ENCODE measurements around the gene BMI1.

Gene BMI1

GRCh38 chr10:22319980-22320558, 830 bp upstream of the BMI1 start:
- no peak for FAIRE-seq

GRCh38 chr10:22321156-22321923, 441 bp downstream of the BMI1 start:
- FAIRE-seq, result no peak

DNA sequence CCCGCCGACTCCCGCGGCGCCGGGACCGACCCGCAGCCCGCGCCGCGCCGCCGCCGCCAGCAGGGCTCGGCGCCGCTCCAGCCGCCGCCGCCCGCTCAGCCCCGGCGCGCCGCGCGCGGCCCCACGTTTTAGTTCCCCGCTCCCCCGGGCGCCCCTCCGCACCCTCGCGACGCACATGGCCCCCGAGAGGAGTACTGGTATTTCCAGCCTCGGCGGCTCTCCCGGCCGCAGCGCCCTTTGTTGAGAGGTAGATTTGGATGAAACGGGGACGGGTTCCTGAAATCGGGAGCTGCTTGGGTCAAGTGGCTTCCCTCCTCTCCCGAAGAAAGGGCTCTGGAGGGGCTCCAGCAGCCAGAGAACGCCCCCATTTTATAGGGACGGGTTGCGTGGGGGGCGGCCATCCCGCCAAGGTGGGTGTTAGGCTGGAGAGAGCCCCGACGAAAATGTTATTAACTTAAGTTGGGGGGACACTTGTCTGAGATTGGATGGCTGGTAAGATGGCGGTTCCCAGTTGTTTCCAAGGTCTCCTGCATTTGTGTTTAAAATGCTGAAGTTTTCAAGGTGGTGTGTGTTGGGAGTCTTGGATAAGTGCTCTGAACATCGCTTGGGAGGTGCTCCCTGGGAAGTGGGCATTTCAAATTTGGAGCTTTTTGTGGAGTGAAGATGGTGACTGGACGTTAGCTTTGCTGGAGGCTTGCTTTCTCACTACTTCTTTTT, 1.2 kb downstream of the BMI1 start:
- no peak for FAIRE-seq

DNA sequence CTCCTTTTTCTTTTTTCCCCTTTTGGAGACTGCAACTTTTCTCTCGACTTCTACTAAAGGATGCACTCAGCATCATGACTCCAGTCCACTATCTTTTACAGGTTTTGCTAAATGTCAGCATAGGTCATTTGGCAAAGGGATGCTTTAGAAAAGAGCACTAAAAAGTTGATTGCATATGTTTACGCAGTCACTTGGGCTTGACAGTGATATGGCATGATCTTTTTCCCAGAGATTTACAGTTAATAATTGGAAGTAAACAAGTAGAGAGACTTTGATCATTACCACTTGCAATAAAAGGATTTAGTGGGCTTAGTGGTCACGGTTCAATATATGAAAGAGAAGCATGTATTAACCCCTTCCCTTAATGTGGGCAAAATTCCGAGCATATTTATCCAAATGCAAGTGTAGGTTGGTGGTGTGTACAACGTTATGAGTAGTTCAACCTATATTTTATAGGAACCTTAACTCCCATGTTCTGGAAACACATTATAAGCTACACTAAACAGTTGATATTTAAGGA, 1.8 kb downstream of the BMI1 start:
- FAIRE-seq, result no peak

DNA sequence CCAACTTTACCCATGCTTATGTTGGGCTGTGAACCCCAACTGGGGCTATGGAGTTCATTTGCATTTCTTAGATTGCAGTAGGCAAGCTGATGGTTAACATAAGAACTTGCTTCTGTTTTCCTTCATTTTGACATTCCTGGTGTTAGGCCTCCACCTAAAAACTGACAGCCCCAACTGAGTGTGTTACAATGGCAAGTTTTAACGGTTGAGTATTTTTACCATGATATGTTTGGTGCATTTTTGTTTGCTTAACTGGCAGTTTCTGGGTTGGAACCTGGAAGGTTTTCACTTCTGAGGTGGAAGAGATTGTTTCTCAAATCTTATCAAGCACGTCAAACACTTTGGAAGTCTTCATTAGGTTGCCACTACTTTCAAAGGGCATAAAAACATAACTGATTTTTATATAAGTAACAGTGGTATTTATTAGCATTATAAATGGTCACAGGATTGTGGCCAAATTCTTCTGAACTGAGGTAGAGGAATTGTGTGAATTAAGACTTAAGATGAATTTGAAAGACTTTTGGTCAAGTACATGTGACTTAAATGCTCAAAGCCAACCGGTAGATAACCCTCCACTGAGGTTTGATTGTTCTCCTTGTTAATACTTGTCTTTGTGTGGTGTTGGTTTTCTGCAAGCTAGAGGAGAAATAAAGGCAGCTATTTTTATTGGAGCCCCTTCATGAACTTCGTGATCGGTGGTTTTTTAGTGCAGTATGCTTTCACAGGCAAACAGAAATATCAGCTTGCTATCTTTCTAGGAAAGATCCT, 2.8 kb downstream of the BMI1 start:
- peak; percentile 99 for FAIRE-seq

DNA sequence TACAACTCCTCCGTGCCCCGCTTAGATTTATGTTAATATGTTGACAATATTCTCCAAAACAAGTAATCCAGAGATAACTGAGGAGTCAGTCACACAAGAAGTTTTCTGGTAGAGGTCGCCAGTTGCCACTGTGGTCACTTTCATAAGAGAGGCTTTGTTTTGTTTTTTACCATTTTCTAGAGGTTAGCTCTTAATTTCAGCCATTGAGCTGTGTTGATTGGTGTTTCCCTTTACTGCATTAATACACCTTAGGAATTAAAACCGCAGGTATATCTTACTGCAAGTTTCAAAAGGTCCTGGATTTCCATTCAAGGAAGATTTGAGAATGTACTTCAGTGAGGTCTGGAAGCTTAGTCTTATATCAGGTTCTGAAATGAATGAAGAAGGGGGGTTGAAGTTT, 3.5 kb downstream of the BMI1 start:
- no peak for FAIRE-seq

DNA sequence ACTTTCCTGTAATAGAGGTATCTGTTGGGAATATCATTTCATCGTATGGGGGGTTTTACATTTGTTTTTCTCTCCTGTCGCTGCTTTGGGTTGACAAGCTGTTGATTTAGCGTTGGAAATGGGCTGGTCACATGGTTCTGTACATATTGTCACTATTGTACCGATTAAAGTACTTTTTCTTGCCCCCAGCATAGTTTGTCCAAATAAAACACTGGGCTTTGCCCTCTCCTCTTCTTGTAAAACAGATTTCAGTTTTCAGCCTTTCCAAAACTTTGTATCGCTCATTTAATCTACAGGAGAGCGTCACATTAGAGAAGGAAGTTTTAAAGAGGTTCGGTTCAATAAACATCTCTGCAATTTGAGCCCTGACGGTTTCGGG, 4.0 kb downstream of the BMI1 start:
- FAIRE-seq, result no peak

GRCh38 chr10:22325272-22326144, 4.6 kb downstream of the BMI1 start:
- no peak for FAIRE-seq

DNA sequence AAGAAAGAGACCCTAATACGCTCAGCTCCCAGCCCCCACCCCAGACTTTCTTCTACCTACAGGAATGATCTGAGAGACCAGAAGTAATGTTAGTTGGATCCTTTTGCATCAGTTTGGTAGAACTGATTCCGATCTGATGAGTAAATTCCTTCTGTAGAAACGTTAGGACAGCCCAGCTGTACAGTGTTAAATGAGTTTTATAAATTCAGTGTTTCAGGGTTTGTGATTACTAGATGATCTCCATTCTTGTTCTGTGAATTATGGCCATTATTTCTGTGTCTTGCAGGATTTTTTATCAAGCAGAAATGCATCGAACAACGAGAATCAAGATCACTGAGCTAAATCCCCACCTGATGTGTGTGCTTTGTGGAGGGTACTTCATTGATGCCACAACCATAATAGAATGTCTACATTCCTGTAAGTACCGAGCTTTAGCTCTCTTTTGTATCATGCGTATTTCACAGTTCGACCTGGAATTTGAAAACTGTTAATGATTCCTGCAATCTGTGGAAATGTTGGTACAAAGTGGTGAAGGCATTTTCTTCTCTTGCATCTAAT, 5.3 kb downstream of the BMI1 start:
- FAIRE-seq, result no peak

GRCh38 chr10:22329150-22329549, 8.3 kb downstream of the BMI1 start:
- FAIRE-seq, result no peak

GRCh38 chr10:22332116-22332692, 11.3 kb downstream of the BMI1 start:
- peak; percentile 66 for FAIRE-seq

GRCh38 chr10:22333167-22333974, 12.5 kb downstream of the BMI1 start:
- FAIRE-seq, result no peak

DNA sequence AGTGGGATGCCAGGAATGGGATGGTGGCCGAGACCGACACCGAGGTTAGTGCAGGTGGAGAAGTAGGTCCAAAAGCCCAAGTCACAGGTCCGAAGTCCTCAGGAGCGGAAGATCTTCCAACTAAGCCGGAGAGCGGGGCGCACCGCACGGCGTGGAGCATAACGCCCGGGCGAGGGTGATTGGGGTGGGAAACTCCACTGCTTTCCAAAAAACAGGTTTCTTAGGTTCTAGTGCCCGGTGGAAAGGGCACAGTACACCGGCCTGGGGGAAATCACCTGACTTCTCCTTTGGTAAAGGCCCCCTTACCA, 13.0 kb downstream of the BMI1 start:
- no peak for FAIRE-seq

DNA sequence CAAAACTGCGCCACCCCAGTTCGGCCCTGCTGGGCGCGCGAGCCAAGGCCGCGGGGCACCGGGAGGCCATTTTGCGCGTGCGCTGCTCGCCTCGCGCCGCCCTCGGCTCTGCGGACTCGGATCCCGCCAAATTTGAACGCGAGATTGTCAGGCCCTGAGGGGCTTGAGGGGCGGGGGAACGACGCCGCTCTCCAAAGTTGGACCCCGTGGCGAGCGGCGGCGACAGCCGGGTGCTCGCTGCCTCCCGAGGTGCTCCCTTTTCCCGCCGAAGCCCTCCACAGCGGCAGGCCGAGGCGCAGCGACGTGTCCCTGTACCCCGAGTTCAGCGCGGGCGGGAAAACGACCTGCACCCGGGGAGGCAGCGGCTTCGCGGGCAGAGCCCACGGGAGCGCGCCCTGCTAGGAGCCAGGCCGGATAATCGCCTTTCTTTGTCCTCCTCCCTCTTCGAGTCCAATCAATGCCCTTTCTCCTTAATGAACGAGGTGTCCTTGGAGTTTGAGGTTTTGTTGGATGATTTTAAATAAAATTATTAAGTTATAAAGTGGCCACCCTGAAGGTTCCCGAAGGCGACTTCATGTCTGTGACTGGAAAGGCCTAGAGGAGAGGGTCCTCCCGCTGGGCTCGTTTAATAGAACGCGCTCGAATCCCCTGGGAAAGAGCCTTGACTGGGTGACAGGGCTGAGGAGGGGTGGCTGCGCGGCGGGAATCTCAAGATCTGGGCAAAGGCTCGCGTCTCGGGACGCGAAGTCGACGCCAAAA, 13.7 kb downstream of the BMI1 start:
- FAIRE-seq, result no peak

- FAIRE-seq, result no peak
These were observed 14.5 kb downstream of the BMI1 start for GRCh38 chr10:22335173-22335933.

- peak; percentile 98 for FAIRE-seq
These were observed 17.4 kb downstream of the BMI1 start for GRCh38 chr10:22338185-22338900.

GRCh38 chr10:22338931-22339330, 18.0 kb downstream of the BMI1 start:
- FAIRE-seq, result no peak

DNA sequence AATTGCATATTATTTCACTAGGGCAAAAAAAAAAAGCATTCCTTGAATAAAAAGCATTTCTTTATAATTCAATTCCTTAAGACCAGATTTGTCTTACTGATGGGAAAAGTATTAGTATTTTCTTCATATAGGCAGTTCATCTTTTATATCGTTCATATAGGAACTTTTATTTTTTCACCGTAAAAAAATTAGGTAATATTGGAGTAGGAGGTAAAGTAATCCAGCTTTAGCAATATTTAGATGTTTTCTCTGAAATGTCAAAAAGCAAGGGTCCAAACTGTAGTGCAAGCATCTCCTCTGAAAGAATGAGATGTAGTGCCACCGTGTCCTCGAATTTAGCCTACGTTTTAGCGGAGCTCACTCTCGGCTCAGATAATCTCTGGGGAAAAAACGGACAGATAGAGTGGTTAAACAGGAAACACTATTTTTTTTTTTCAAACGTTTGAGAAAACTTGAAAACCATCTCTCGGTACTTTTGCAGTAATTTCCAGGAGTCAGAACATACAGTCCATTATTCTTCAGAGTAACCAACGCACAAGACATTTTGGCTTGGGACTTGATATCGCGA, 18.9 kb downstream of the BMI1 start:
- no peak for FAIRE-seq

Measured in G401.6 (cell line).